Astrocyte of the cerebellum (primary cell): ENCODE measurements around the gene TIA1.
"Not testable (repeated sequence)": the region's sequence is repeated elsewhere in the genome, so short reads cannot be mapped to it uniquely, and the experiment has no call there.

Source experiments
- DNase-seq: peaks from one replicate; pipeline ENCODE4 v3.0.0-alpha.2; 2011; ENCODE audit warnings: low read depth
- H3K4me3 ChIP-seq: 2 replicates; pipeline ENCODE4 v1.5.1; 2011; ENCODE audit warnings: mild to moderate bottlenecking, low read depth, low read length, moderate library complexity
- in situ Hi-C: cut with HindIII; loops from 2 replicates; pipeline ENCODE4 v1.10.0; 2017; ENCODE audit warnings: low sequenced_read_pairs
- TF ChIP-seq, protein P1 (sequence below): IDR thresholded peaks from 2 replicates; pipeline ENCODE4 v1.5.1; 2012; ENCODE audit warnings: low read length, low read depth, moderate library complexity, mild to moderate bottlenecking; ENCODE audit errors: missing control alignments

The TIA1 gene

DNA sequence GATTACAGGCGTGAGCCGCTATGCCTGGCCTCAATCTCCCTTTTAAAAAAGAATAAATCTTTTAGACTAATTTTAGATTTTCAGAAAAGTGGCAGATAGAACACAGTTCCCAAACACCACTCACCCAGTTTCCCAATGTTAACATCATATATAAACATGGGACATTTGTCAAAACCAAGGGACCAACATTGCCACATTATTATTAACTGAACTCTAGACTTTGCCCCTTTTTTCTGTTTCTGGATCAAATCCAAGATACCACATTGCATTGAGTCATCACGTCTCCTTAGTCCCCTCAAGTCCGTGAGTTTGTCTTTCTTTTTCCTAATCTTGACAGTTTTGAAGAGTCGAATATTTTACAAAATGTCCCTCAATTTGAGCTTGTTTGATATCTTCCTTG is 60.0 kb downstream of the TIA1 start:
- H3K4me3 ChIP-seq: no peak overlapping the region
- TF ChIP-seq, protein P1, sequence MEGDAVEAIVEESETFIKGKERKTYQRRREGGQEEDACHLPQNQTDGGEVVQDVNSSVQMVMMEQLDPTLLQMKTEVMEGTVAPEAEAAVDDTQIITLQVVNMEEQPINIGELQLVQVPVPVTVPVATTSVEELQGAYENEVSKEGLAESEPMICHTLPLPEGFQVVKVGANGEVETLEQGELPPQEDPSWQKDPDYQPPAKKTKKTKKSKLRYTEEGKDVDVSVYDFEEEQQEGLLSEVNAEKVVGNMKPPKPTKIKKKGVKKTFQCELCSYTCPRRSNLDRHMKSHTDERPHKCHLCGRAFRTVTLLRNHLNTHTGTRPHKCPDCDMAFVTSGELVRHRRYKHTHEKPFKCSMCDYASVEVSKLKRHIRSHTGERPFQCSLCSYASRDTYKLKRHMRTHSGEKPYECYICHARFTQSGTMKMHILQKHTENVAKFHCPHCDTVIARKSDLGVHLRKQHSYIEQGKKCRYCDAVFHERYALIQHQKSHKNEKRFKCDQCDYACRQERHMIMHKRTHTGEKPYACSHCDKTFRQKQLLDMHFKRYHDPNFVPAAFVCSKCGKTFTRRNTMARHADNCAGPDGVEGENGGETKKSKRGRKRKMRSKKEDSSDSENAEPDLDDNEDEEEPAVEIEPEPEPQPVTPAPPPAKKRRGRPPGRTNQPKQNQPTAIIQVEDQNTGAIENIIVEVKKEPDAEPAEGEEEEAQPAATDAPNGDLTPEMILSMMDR: no peak
- in situ Hi-C loops: no loop called here
- DNase-seq: no peak

DNA sequence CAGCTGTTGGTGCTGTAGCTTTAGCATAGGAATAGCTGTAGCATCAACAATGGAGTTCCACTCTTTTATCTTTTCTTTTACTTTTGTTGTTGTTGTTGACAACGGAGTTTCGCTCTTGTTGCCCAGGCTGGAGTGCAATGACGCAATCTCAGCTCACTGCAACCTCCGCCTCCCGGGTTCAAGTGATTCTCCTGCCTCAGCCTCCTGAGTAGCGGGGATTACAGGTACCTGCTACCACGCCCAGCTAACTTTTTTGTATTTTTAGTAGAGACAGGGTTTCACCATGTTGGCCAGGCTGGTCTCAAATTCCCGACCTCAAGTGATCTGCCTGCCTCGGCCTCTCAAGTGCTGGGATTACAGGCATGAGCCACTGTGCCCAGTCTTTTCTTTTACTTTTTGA is 61.3 kb downstream of the TIA1 start:
- in situ Hi-C loops, H3K4me3 ChIP-seq, DNase-seq: not testable (repeated sequence)

DNA sequence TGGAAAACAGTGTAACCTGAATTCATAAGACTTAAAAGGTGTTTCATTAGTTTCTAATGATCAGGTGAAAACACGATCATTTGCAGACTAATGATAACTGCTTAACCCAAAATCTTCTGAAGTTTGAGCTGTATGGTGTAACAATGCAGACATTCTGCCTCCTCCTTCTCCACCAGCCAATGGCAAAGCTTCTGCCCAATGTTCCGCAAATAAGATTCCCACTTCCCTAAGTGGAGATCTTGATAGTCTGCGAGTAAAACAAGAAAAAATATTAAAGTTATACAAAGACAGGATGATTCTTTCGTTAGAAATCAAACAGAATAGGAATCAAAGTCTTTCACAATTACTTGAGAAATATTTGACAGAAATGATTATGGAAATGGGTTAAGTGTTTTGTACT is 65.7 kb downstream of the TIA1 start:
- no peak overlapping the region for H3K4me3 ChIP-seq
- no peak for DNase-seq
- in situ Hi-C loops: no loop called here
- TF ChIP-seq, protein P1: no peak

DNA sequence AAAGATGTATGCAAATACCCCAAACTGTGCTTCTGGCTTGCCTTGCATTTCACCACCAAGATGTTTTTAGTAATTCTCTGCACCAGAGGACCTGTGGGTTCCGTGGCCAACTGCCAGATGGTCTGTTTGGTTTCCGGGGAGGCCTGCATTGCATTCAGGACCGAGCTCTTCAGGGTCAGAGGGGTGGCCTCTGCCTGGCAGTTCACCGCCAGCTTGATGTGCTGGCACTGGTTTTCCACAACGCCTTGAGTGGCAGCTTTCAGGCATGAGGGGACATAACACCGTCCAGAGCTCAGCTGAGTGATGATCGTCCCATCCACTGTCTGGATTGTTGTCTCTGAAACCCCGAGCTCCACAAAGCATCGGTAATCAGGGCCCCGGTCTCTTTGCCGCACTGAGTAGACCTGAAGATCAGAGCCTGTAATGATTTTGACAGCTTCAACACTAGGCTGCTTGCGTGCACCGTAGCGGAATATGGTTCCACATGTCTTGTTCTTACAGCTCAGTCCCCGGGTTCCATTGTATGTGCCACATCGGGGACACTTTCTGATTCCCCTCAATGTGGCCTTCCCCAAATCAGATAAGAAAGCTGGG is 67.0 kb downstream of the TIA1 start:
- in situ Hi-C loops: no loop called here
- TF ChIP-seq, protein P1: no peak
- H3K4me3 ChIP-seq: no peak overlapping the region
- DNase-seq: no peak

DNA sequence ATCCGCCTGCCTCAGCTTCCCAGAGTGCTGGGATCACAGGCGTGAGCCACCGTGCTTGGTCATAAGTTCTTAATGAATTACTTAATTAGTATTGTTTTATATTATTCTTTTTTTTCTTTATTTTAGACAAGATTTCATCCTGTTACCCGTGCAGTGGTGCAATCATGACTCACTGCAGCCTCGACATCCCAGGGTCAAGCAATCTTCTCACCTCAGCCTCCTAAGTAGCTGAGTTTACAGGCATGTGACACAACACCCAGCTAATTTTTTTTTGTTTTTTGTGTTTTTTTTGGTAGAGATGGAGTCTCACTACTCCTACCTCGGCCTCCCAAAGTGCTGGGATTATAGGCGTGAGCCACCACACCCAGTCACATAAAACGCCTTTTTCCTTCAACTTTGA is 74.9 kb downstream of the TIA1 start:
- H3K4me3 ChIP-seq: no peak overlapping the region
- TF ChIP-seq, protein P1: no peak
- no peak for DNase-seq
- in situ Hi-C loops: no loop called here

DNA sequence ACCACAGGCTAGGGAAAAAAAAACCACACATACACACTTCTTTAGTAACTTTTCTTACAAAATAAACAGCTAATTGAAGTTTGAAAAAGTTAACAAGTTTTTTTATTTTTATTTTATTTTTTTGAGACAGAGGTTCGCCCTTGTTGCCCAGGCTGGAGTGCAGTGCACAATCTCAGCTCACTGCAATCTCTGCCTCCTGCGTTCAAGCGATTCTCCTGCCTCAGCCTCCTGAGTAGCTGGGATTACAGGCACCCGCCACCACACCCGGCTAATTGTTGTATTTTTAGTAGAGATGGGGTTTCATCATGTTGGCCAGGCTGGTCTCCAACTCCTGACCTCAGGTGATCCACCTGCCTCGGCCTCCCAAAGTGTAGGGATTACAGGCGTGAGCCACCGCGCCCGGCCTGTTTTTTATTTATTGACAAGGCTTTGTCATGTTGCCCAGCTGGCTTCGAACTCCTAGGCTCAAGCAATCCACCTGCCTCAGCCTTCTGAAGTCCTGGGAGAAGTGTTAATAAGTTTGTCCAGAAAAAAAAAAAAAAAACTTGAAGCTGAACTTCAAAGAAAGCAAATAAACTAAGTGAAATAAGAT is 78.7 kb downstream of the TIA1 start:
- H3K4me3 ChIP-seq, in situ Hi-C loops, DNase-seq: not testable (repeated sequence)

DNA sequence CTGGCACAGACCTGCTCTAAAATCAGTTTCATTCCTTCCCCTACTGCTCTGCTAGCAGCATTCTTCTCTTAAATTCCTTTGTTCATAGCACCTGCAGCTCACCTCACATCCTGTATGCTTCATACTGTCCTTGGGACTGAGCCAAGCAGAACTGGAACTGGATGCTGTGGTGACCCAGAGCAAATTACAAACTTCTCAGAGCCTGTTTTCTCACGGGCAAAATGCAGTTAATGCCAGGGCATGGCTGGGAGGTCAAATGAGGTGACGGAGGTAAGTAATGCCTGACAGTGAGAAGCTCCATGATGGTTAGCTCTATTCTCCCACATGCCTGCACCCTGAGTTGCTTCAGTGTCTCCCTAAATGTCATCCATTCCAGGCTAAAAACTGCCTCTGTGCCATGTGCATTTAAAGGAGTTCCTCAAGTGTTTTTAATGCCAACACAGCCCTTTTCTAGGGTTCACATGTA is 87.3 kb downstream of the TIA1 start:
- in situ Hi-C loops: no loop called here
- TF ChIP-seq, protein P1: no peak
- H3K4me3 ChIP-seq: no peak overlapping the region
- DNase-seq: no peak
